Neural progenitor cell (in vitro differentiated cells): ENCODE results near the gene C1QTNF3.

Source experiments
- CTCF ChIP-seq: fragments of 200-600 bp; sonication (generic); IDR thresholded peaks from 2 replicates; pipeline ENCODE4 v1.5.1; 2017; ENCODE audit warnings: antibody characterized with exemption, mild to moderate bottlenecking
- EZH2 ChIP-seq: fragments of 200-600 bp; sonication (generic); IDR thresholded peaks from 2 replicates; pipeline ENCODE4 v1.6.1; 2017; ENCODE audit warnings: antibody characterized with exemption, mild to moderate bottlenecking, moderate library complexity
- EZH2phosphoT487 ChIP-seq: fragments of 200-600 bp; sonication (generic); IDR thresholded peaks from 2 replicates; pipeline ENCODE4 v1.6.1; 2017; ENCODE audit warnings: antibody characterized with exemption

GRCh38 chr5:34031966-34032365 lies 11.0 kb downstream of the C1QTNF3 start:
- TF ChIP-seq CTCF: no peak
- no peak for TF ChIP-seq EZH2
- TF ChIP-seq EZH2phosphoT487: no peak
